Endodermal cell (in vitro differentiated cells): ENCODE results near the gene VEGFA. TPM values are rescaled to one million over a fixed set of nuclear protein-coding genes. Genes with fewer than 3 reads are reported as not detected.
A peak's percentile ranks its signal among the peaks of the same experiment; 100 is the strongest.

Source experiments
- DNase-seq: peaks from one replicate; pipeline ENCODE4 v3.0.0-alpha.2; 2017
- H3K27ac ChIP-seq: 2 replicates; pipeline ENCODE4 v1.5.1; 2013; ENCODE audit warnings: mild to moderate bottlenecking, low read depth, low read length, moderate library complexity
- H3K27me3 ChIP-seq: 2 replicates; pipeline ENCODE4 v1.6.1; 2013; ENCODE audit warnings: mild to moderate bottlenecking, low read length, moderate library complexity; ENCODE audit not compliant: insufficient read depth, control insufficient read depth, poor library complexity, severe bottlenecking
- H3K36me3 ChIP-seq: 2 replicates; pipeline ENCODE4 v1.7.0; 2013; ENCODE audit warnings: mild to moderate bottlenecking, low read length, moderate library complexity; ENCODE audit not compliant: control insufficient read depth, insufficient read depth
- H3K4me1 ChIP-seq: one replicate; pipeline ENCODE4 v1.7.0; 2013; ENCODE audit warnings: low read length; ENCODE audit not compliant: control insufficient read depth, insufficient read depth
- H3K4me3 ChIP-seq: 2 replicates; pipeline ENCODE4 v1.5.1; 2013; ENCODE audit warnings: mild to moderate bottlenecking, low read length, moderate library complexity
- H3K9ac ChIP-seq: 2 replicates; pipeline ENCODE4 v1.6.1; 2013; ENCODE audit warnings: mild to moderate bottlenecking, low read length, moderate library complexity; ENCODE audit not compliant: poor library complexity, severe bottlenecking; ENCODE audit errors: extremely low read depth
- H3K9me3 ChIP-seq: 2 replicates; pipeline ENCODE4 v1.6.1; 2013; ENCODE audit warnings: mild to moderate bottlenecking, low read length, moderate library complexity; ENCODE audit not compliant: control insufficient read depth
- H3K27ac Mint-ChIP-seq: 2 replicates; pipeline ENCODE4 v1.8.0; 2020; ENCODE audit warnings: mixed read lengths
- H3K27me3 Mint-ChIP-seq: 2 replicates; pipeline ENCODE4 v1.8.0; 2021; ENCODE audit warnings: mild to moderate bottlenecking, mixed read lengths; ENCODE audit not compliant: insufficient read depth
- H3K36me3 Mint-ChIP-seq: 2 replicates; pipeline ENCODE4 v1.8.0; 2020; ENCODE audit warnings: low read depth, mixed read lengths
- H3K4me1 Mint-ChIP-seq: 2 replicates; pipeline ENCODE4 v1.8.0; 2020; ENCODE audit warnings: mixed read lengths
- H3K4me3 Mint-ChIP-seq: 2 replicates; pipeline ENCODE4 v1.8.0; 2020; ENCODE audit warnings: mild to moderate bottlenecking, moderate library complexity, mixed read lengths
- H3K9me3 Mint-ChIP-seq: 2 replicates; pipeline ENCODE4 v1.8.0; 2020; ENCODE audit warnings: mild to moderate bottlenecking, mixed read lengths
- CTCF ChIP-seq: fragments of 200-600 bp; sonication (generic); conservative IDR thresholded peaks from 2 replicates; pipeline ENCODE4 v1.5.0; 2021; ENCODE audit warnings: antibody characterized with exemption, mild to moderate bottlenecking
- WGBS, 2 experiments: methylation state at CpG; one replicate each; pipeline versions ENCODE4 v1.1.5 to v1.1.7; 2013; ENCODE audit warnings: missing lambda C conversion rate in 2 of 2, mixed read lengths in 1 of 2; ENCODE audit not compliant: insufficient coverage in 1 of 2, insufficient read length in 1 of 2; 5-methylcytosine and 5-hydroxymethylcytosine counted together
- total RNA-seq, 2 donors: library from RNA; stranded (reverse); fragmentation: NEBNext Ultra II Directional in 1 of 2; extraction: Animal tissue kit (Norgen Biotek cat#: 25700) in 1 of 2; gene quantifications; 2 replicates in 1 of 2; 3 replicates in 1 of 2; pipeline ENCODE4 v1.2.1, GENCODE V29; 2021

VEGFA gene
- total RNA-seq, 2 donors from 2014 or later, result 163 to 254 TPM

- no peak overlapping the region for H3K27ac ChIP-seq
- Mint-ChIP-seq H3K27me3 (no peaks in the 10 kb centered on the region), H3K27ac (no peak overlapping the region), H3K36me3 (no peaks in the 10 kb centered on the region), H3K4me1 (peaks cover 44% of the 10 kb centered on the region), H3K4me3 (no peak overlapping the region), H3K9me3 (no peaks in the 10 kb centered on the region)
- no peak overlapping the region for H3K4me3 ChIP-seq
- no peaks in the 10 kb centered on the region for H3K27me3 ChIP-seq
- no peaks in the 10 kb centered on the region for H3K9me3 ChIP-seq
- TF ChIP-seq CTCF, result no peak
- 84 to 100% methylated on average over 1 to 6 of the region's 6 CpGs for WGBS, 2 experiments
- DNase-seq, result peak; percentile 49
- no peaks in the 10 kb centered on the region for H3K36me3 ChIP-seq
- no peak overlapping the region for H3K9ac ChIP-seq
- peaks cover 24% of the 10 kb centered on the region for H3K4me1 ChIP-seq
Measured at GRCh38 chr6:43740961-43741764, 28.8 kb upstream of the VEGFA start.

GRCh38 chr6:43741829-43742228 lies 28.2 kb upstream of the VEGFA start:
- TF ChIP-seq CTCF, result no peak
- DNase-seq, result no peak
- Histone ChIP-seq H3K36me3 (no peaks in the 10 kb centered on the region), H3K4me1 (peaks cover 24% of the 10 kb centered on the region), H3K27me3 (no peaks in the 10 kb centered on the region), H3K9ac (no peak overlapping the region), H3K9me3 (no peaks in the 10 kb centered on the region), H3K27ac (no peak overlapping the region), H3K4me3 (no peak overlapping the region)
- no peaks in the 10 kb centered on the region for H3K9me3 Mint-ChIP-seq
- WGBS, 2 experiments, result 97% methylated on average over 2 of the region's 2 CpGs; no CpG with 5 or more reads in 1 of the 2 experiments
- H3K27me3 Mint-ChIP-seq, result no peaks in the 10 kb centered on the region
- H3K4me3 Mint-ChIP-seq, result no peak overlapping the region
- no peaks in the 10 kb centered on the region for H3K36me3 Mint-ChIP-seq
- no peak overlapping the region for H3K27ac Mint-ChIP-seq
- H3K4me1 Mint-ChIP-seq, result peaks cover 45% of the 10 kb centered on the region

- peaks cover 44% of the 10 kb centered on the region for H3K4me1 Mint-ChIP-seq
- 75 to 88% methylated on average over 3 of the region's 3 CpGs for WGBS, 2 experiments
- no peaks in the 10 kb centered on the region for H3K27me3 Mint-ChIP-seq
- Histone ChIP-seq H3K4me3 (no peak overlapping the region), H3K9ac (no peak overlapping the region), H3K9me3 (no peaks in the 10 kb centered on the region), H3K4me1 (peaks cover 24% of the 10 kb centered on the region), H3K36me3 (no peaks in the 10 kb centered on the region), H3K27ac (no peak overlapping the region), H3K27me3 (no peaks in the 10 kb centered on the region)
- H3K4me3 Mint-ChIP-seq, result no peak overlapping the region
- H3K27ac Mint-ChIP-seq, result no peak overlapping the region
- no peaks in the 10 kb centered on the region for H3K9me3 Mint-ChIP-seq
- H3K36me3 Mint-ChIP-seq, result no peaks in the 10 kb centered on the region
- peak; percentile 46 for DNase-seq
- no peak for TF ChIP-seq CTCF
Measured at GRCh38 chr6:43742285-43742684, 27.7 kb upstream of the VEGFA start.
